AG10803 (cell line): ENCODE results near the gene APOA1.
"Not testable (repeated sequence)": the region's sequence is repeated elsewhere in the genome, so short reads cannot be mapped to it uniquely, and the experiment has no call there.

Experiments used
- DNase-seq: peaks from one replicate; pipeline ENCODE4 v3.0.0; 2010; ENCODE audit warnings: low read depth
- H3K4me3 ChIP-seq: 2 replicates; pipeline ENCODE4 v1.5.1; 2011; ENCODE audit warnings: mild to moderate bottlenecking, low read length, control low read depth
- TF ChIP-seq, protein P1 (sequence below): conservative IDR thresholded peaks from 2 replicates; pipeline ENCODE4 v1.5.1; 2011; ENCODE audit warnings: mild to moderate bottlenecking, low read length, control low read depth, inconsistent platforms

Gene APOA1

DNA sequence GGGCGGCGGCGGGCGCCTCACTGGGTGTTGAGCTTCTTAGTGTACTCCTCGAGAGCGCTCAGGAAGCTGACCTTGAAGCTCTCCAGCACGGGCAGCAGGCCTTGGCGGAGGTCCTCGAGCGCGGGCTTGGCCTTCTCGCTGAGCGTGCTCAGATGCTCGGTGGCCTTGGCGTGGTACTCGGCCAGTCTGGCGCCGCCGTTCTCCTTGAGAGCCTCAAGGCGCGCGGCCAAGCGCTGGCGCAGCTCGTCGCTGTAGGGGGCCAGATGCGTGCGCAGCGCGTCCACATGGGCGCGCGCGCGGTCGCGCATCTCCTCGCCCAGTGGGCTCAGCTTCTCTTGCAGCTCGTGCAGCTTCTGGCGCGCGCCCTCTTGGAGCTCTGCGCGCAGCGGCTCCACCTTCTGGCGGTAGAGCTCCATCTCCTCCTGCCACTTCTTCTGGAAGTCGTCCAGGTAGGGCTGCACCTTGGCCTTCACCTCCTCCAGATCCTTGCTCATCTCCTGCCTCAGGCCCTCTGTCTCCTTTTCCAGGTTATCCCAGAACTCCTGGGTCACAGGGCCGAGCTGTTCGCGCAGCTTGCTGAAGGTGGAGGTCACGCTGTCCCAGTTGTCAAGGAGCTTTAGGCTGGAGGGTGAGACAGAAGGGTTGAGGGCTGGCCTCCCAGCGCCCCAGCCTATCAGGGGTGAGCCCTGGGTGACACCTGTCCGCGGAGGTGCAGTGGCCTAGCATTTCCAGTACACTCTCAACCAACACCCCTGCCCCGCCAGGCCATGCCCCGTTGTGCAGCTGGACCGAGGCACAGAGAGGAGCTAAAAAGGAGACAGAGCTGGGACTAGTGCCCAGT, 1.4 kb downstream of the APOA1 start:
- TF ChIP-seq, protein P1, sequence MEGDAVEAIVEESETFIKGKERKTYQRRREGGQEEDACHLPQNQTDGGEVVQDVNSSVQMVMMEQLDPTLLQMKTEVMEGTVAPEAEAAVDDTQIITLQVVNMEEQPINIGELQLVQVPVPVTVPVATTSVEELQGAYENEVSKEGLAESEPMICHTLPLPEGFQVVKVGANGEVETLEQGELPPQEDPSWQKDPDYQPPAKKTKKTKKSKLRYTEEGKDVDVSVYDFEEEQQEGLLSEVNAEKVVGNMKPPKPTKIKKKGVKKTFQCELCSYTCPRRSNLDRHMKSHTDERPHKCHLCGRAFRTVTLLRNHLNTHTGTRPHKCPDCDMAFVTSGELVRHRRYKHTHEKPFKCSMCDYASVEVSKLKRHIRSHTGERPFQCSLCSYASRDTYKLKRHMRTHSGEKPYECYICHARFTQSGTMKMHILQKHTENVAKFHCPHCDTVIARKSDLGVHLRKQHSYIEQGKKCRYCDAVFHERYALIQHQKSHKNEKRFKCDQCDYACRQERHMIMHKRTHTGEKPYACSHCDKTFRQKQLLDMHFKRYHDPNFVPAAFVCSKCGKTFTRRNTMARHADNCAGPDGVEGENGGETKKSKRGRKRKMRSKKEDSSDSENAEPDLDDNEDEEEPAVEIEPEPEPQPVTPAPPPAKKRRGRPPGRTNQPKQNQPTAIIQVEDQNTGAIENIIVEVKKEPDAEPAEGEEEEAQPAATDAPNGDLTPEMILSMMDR: peak; percentile 55
- H3K4me3 ChIP-seq: peak overlapping the region; percentile 33
- peak; percentile 90 for DNase-seq

DNA sequence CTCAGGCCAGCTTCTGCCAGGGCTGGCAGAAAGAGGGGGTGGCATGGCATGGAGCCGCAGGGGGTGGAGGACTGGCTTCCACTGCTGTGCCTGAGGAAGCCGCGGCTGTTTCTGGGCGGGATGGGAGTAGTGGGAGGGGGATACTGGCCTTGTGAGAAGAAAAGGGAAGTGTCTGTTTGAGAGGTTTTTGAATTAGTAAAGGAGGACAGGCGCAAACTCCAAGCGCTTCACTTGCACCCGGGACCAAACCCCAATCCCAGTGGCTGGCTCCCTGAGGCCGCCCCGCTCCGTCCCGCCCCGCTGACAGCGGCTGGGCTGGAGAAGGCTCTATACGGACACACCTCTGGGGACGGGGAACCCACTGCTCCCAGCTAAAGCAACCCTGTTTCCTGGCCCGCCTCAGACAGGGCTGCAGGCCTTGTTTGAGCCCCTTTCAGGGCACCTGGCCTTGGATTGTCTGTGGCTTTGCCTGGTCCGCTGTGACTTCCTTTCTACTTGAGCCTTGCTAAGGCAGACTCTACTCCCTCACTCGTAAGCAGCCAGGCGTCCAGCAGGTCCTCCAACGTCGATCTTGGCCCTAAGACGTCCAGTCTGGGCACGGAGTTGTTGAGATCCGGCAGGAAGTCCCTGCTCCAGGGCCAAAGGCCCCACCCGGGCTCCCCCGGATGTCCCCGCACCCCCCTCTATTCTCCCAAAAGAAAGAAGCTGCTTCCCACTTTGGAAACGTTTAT, 2.2 kb downstream of the APOA1 start:
- DNase-seq: no peak
- TF ChIP-seq, protein P1: no peak

DNA sequence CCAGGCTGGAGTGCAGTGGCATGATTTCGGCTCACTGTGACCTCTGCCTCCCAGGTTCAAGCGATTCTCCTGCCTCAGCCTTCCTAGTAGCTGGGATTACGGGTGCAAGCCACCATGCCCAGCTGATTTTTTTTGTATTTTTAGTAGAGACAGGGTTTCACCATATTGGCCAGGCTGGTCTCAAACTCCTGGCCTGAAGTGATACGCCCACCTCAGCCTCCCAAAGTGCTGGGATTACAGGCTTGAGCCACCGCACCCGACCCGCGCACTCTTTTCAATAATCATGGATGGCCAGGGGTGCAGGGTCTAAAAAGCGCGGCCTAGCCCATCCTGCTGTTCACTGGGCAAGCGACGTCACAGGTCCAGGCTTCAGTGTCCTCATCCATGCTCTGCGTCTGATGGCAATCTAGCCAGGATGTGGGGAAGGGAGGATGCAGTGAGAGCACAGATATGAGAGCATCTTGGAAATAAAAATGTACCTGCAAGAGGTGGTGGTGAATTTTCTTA, 2.8 kb downstream of the APOA1 start:
- not testable (repeated sequence) for H3K4me3 ChIP-seq, DNase-seq

More for the DNA sequence above, 2.2 kb downstream of the APOA1 start:
- H3K4me3 ChIP-seq: no peak overlapping the region; the same call in 1 of the 2 replicates

DNA sequence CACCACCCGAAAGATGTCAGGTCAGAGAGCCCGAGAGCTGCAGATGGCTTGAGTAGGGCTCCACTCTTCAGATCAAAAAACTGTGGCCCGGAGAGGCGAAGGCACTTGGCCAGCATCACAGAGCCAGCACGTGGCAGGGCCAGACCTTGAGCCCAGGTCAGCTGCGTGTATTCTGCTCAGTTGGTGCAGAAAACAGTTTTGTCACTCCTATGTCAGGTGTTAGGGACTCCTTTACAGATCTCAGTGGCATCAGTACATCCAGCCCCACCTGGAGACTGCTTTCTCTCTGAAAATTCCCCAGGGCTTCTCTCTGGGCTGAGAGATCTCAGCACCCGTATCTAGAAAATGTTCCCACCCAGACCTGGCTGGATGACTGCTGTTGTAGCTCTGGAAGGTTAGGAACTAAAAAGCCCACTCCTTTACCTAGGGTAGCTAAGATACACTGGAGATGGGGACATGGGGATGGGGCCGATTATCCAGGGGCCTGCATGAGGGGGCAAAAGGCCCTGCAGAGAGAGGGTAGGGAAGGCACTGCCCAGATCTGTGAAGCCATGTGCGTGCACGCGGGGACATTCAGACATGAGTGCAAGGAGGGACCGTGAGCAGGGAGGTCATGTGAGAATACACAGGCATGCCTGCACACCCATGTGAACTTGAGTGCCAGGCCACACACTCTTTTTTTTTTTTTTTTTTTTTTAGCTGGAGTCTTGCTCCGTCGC, 3.4 kb downstream of the APOA1 start:
- no peak for DNase-seq
- TF ChIP-seq, protein P1: no peak
- no peak overlapping the region for H3K4me3 ChIP-seq

DNA sequence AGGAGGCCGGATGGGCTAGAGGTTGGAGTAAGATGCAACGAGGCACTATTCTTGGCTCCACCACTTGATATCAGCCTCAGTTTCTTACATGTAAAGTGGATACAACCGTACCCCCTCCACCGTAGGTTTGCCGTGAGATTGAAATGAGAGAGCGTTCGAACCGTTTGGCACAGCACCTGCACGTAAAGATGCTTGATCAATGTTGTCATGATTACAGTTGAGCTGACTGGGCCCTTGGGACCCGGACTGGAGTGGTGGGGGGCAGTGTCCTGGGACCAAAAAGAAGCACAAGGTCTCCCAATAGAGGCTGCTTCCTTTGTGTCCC, 4.0 kb downstream of the APOA1 start:
- H3K4me3 ChIP-seq: no peak overlapping the region
- TF ChIP-seq, protein P1: no peak
- DNase-seq: no peak

DNA sequence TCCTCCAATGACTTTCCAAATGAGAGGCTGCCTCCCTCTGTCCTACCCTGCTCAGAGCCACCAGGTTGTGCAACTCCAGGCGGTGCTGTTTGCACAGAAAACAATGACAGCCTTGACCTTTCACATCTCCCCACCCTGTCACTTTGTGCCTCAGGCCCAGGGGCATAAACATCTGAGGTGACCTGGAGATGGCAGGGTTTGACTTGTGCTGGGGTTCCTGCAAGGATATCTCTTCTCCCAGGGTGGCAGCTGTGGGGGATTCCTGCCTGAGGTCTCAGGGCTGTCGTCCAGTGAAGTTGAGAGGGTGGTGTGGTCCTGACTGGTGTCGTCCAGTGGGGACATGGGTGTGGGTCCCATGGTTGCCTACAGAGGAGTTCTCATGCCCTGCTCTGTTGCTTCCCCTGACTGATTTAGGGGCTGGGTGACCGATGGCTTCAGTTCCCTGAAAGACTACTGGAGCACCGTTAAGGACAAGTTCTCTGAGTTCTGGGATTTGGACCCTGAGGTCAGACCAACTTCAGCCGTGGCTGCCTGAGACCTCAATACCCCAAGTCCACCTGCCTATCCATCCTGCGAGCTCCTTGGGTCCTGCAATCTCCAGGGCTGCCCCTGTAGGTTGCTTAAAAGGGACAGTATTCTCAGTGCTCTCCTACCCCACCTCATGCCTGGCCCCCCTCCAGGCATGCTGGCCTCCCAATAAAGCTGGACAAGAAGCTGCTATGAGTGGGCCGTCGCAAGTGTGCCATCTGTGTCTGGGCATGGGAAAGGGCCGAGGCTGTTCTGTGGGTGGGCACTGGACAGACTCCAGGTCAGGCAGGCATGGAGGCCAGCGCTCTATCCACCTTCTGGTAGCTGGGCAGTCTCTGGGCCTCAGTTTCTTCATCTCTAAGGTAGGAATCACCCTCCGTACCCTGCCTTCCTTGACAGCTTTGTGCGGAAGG, 4.8 kb downstream of the APOA1 start:
- TF ChIP-seq, protein P1: no peak
- no peak for DNase-seq
- no peak overlapping the region for H3K4me3 ChIP-seq
